WTC11 (cell line): ENCODE data around the gene OMD.

Experiments
- ATF3 ChIP-seq: sonication (generic); formaldehyde crosslinking; conservative IDR thresholded peaks from 2 replicates; pipeline ENCODE4 v1.8.1; 2022; ENCODE audit warnings: mild to moderate bottlenecking, missing genetic modification reagents
- GABPB1 ChIP-seq: sonication (generic); formaldehyde crosslinking; IDR thresholded peaks from 2 replicates; pipeline ENCODE4 v1.8.1; 2023; ENCODE audit warnings: mild to moderate bottlenecking, missing genetic modification reagents
- MAX ChIP-seq: sonication (generic); formaldehyde crosslinking; IDR thresholded peaks from 2 replicates; pipeline ENCODE4 v1.8.0; 2022; ENCODE audit warnings: mild to moderate bottlenecking, missing genetic modification reagents
- OVOL2 ChIP-seq: fragments of 250-450 bp; sonication (Bioruptor Pico); IDR thresholded peaks from 2 replicates; pipeline ENCODE4 v1.9.0; 2021; ENCODE audit warnings: mild to moderate bottlenecking, borderline replicate concordance
- SP1 ChIP-seq: sonication (generic); formaldehyde crosslinking; conservative IDR thresholded peaks from 2 replicates; pipeline ENCODE4 v1.8.1; 2022; ENCODE audit warnings: missing genetic modification reagents
- TF ChIP-seq, protein P1 (sequence below): fragments of 200-600 bp; IDR thresholded peaks from 2 replicates; pipeline ENCODE4 v1.8.0; 2022; ENCODE audit warnings: antibody characterized with exemption
- TF ChIP-seq, protein P2 (sequence below): sonication (generic); formaldehyde crosslinking; IDR thresholded peaks from 2 replicates; pipeline ENCODE4 v1.8.1; 2022; ENCODE audit warnings: mild to moderate bottlenecking, missing genetic modification reagents, moderate library complexity, borderline replicate concordance

DNA sequence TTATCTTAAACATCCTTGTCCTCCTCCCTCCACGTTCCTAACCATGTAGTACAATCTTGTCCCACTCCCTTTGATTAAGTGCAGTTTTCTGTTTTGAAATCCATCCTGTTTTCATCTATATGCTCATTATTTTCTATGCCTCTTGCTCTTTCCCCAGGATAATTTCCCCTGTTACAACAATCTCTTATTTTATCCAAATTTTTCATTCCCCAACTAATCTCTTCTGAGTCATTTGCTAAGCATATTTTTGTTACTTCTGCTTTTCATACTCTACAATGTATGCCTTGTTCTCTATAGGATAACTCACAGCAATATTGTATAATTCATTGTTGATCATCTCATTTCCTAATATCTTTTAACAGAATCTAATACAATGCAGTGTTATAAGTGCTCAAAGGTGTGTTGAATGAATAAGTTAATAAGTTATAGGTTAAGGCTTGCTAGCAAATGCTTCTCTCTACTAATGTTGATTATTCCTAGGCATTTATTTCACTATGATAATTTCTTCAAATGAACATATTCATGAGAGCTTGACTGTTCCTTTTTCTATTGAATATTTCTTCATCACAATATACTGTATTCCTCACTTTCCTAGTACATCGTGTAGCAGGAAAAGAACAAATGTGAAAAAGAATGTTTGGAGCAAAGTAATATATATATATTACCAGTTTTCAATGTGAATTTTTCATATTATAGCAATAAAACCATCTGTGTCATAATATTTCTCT is 1.5 kb downstream of the OMD start:
- TF ChIP-seq, protein P1, sequence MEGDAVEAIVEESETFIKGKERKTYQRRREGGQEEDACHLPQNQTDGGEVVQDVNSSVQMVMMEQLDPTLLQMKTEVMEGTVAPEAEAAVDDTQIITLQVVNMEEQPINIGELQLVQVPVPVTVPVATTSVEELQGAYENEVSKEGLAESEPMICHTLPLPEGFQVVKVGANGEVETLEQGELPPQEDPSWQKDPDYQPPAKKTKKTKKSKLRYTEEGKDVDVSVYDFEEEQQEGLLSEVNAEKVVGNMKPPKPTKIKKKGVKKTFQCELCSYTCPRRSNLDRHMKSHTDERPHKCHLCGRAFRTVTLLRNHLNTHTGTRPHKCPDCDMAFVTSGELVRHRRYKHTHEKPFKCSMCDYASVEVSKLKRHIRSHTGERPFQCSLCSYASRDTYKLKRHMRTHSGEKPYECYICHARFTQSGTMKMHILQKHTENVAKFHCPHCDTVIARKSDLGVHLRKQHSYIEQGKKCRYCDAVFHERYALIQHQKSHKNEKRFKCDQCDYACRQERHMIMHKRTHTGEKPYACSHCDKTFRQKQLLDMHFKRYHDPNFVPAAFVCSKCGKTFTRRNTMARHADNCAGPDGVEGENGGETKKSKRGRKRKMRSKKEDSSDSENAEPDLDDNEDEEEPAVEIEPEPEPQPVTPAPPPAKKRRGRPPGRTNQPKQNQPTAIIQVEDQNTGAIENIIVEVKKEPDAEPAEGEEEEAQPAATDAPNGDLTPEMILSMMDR: no peak
- TF ChIP-seq MAX (CRISPR knock-in tag): no peak
- TF ChIP-seq ATF3 (CRISPR knock-in tag): no peak
- TF ChIP-seq, protein P2, sequence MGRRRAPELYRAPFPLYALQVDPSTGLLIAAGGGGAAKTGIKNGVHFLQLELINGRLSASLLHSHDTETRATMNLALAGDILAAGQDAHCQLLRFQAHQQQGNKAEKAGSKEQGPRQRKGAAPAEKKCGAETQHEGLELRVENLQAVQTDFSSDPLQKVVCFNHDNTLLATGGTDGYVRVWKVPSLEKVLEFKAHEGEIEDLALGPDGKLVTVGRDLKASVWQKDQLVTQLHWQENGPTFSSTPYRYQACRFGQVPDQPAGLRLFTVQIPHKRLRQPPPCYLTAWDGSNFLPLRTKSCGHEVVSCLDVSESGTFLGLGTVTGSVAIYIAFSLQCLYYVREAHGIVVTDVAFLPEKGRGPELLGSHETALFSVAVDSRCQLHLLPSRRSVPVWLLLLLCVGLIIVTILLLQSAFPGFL (CRISPR knock-in tag): no peak
- TF ChIP-seq SP1 (CRISPR knock-in tag): no peak
- no peak for TF ChIP-seq OVOL2
- TF ChIP-seq GABPB1 (CRISPR knock-in tag): no peak
